Measurements from ENCODE around the gene PAK5.

The PAK5 gene

GRCh38 chr20:9838378-9839295 is at the start of gene PAK5:
TSS of gene PAK5 (minus strand) at chr20:9839076. CDS start at chr20:9644328, 194,748 bp downstream.
- peak; percentile 7 for DNase-seq

- DNase-seq, result no peak
Observed at GRCh38 chr20:9887706-9888105, 48.8 kb upstream of the PAK5 start.

GRCh38 chr20:9886227-9886626 is 47.4 kb upstream of the PAK5 start:
- DNase-seq, result no peak

- DNase-seq, result no peak
Observed at GRCh38 chr20:9884666-9885065, 45.8 kb upstream of the PAK5 start.

- no peak for DNase-seq
Observed at GRCh38 chr20:9884061-9884460, 45.2 kb upstream of the PAK5 start.

GRCh38 chr20:9877932-9878495 is 39.1 kb upstream of the PAK5 start:
- DNase-seq, result no peak

GRCh38 chr20:9867196-9867980 is 28.5 kb upstream of the PAK5 start:
- DNase-seq, result no peak

- DNase-seq, result no peak
Observed at GRCh38 chr20:9852566-9852965, 13.7 kb upstream of the PAK5 start.

- no peak for DNase-seq
Observed at GRCh38 chr20:9839626-9840025, 750 bp upstream of the PAK5 start.

GRCh38 chr20:9838035-9838377 is 870 bp downstream of the PAK5 start:
- DNase-seq, result no peak

- DNase-seq, result no peak
Observed at GRCh38 chr20:9837634-9838033, 1.2 kb downstream of the PAK5 start.

GRCh38 chr20:9835302-9835701 is 3.6 kb downstream of the PAK5 start:
- no peak for DNase-seq

GRCh38 chr20:9831032-9831431 is 7.8 kb downstream of the PAK5 start:
- no peak for DNase-seq

GRCh38 chr20:9829835-9830234 is 9.0 kb downstream of the PAK5 start:
- DNase-seq, result no peak

GRCh38 chr20:9817654-9818053 is 21.2 kb downstream of the PAK5 start:
- DNase-seq, result no peak

GRCh38 chr20:9815632-9816031 is 23.2 kb downstream of the PAK5 start:
- DNase-seq, result no peak

- no peak for DNase-seq
Observed at GRCh38 chr20:9810738-9811137, 28.1 kb downstream of the PAK5 start.

GRCh38 chr20:9809271-9809670 is 29.6 kb downstream of the PAK5 start:
- DNase-seq, result no peak

GRCh38 chr20:9808166-9808565 is 30.7 kb downstream of the PAK5 start:
- no peak for DNase-seq

GRCh38 chr20:9807136-9807535 is 31.7 kb downstream of the PAK5 start:
- no peak for DNase-seq

- no peak for DNase-seq
Observed at GRCh38 chr20:9800421-9800820, 38.5 kb downstream of the PAK5 start.

GRCh38 chr20:9794831-9795230 is 44.0 kb downstream of the PAK5 start:
- DNase-seq, result no peak

- no peak for DNase-seq
Observed at GRCh38 chr20:9792674-9793073, 46.2 kb downstream of the PAK5 start.

GRCh38 chr20:9789131-9789530 is 49.7 kb downstream of the PAK5 start:
- DNase-seq, result no peak
